Vagina (tissue), 2 donors: ENCODE measurements around the gene MXD4.

Experiments used
- POLR2A ChIP-seq, 2 donors: fragments of 450-650 bp; IDR thresholded peaks; one replicate each; pipeline ENCODE4 v1.6.1; 2017; ENCODE audit warnings: antibody characterized with exemption in 2 of 2, mild to moderate bottlenecking in 2 of 2, moderate library complexity in 2 of 2
- TF ChIP-seq, protein P1 (sequence below), 3 experiments: fragments of 450-650 bp in 2 of 3; fragments of 200-600 bp in 1 of 3; sonication (generic) in 1 of 3; IDR thresholded peaks; one replicate each; pipeline ENCODE4 v1.5.1; 2017 to 2019; ENCODE audit warnings: antibody characterized with exemption in 3 of 3, mild to moderate bottlenecking in 2 of 3, moderate library complexity in 2 of 3

DNA sequence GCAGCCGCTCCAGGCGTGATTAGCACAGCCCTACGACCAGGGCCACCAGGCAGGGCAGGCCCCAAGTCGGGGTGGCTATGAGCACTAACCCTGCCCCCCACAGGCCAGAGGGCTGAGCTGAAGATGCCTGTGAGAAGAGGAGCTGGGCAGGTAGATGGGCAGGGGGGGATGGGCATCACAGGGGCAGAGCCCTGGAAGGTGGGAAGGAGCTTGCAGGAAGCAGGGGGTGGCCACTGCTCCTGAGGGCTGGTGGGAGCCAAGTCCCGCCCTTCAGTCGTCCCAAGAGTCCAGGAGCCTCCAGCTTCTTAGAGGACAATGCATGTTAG lies 7.3 kb upstream of the MXD4 start:
- TF ChIP-seq, protein P1, sequence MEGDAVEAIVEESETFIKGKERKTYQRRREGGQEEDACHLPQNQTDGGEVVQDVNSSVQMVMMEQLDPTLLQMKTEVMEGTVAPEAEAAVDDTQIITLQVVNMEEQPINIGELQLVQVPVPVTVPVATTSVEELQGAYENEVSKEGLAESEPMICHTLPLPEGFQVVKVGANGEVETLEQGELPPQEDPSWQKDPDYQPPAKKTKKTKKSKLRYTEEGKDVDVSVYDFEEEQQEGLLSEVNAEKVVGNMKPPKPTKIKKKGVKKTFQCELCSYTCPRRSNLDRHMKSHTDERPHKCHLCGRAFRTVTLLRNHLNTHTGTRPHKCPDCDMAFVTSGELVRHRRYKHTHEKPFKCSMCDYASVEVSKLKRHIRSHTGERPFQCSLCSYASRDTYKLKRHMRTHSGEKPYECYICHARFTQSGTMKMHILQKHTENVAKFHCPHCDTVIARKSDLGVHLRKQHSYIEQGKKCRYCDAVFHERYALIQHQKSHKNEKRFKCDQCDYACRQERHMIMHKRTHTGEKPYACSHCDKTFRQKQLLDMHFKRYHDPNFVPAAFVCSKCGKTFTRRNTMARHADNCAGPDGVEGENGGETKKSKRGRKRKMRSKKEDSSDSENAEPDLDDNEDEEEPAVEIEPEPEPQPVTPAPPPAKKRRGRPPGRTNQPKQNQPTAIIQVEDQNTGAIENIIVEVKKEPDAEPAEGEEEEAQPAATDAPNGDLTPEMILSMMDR (IDR thresholded peaks at IDR 0.05), result no peak
- no peak for TF ChIP-seq POLR2A (IDR thresholded peaks at IDR 0.05)
